MM.1S (cell line): ENCODE results near the gene ZNF236.

ENCODE experiments used
- CTCF ChIP-seq: fragments of 300-600 bp; sonication (generic); IDR thresholded peaks from 2 replicates; pipeline ENCODE4 v1.5.1; 2016; ENCODE audit warnings: antibody characterized with exemption, low read length, mixed read lengths
- EZH2phosphoT487 ChIP-seq: fragments of 300-600 bp; sonication (generic); IDR thresholded peaks from 2 replicates; pipeline ENCODE4 v1.6.1; 2018; ENCODE audit warnings: antibody characterized with exemption, low read length

DNA sequence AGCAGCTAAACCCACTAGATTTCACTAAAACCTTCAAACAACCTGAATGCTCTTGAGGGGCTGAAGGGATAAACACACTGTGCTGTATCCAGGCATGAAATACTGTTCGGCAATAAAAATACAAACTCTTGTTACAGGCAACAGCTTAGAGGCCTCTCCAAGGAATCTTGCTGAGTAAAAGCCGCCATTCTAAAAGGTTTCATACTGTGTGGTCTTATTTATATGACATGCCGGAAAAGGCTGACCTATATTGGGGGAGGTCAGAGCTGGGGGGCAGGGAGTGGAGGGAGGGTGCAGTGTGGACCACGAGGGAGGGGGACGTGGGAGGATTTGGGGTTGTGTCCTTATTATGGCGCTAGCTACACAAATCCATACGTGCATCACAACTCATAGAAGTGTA lies 174.1 kb downstream of the ZNF236 start:
- TF ChIP-seq EZH2phosphoT487 (no peak), CTCF (no peak)
